HFF-Myc (cell line): Measurements from ENCODE around the gene NEK7.

Experiments
- DNase-seq: peaks from one replicate; pipeline ENCODE4 v3.0.0-alpha.2; 2011; ENCODE audit warnings: low read depth; ENCODE audit errors: extremely low read depth
- H3K4me3 ChIP-seq: replicated peaks from 2 replicates; pipeline ENCODE4 v1.5.1; 2011; ENCODE audit warnings: low read depth, mild to moderate bottlenecking, control low read depth, low read length
- CTCF ChIP-seq: IDR thresholded peaks from 2 replicates; pipeline ENCODE4 v1.5.1; 2012; ENCODE audit warnings: mild to moderate bottlenecking, low read depth, low read length, control low read depth; ENCODE audit errors: missing control alignments

NEK7 gene

GRCh38 chr1:198253668-198254067 is 96.9 kb downstream of the NEK7 start:
- no peak overlapping the region for H3K4me3 ChIP-seq
- TF ChIP-seq CTCF = no peak
- no peak for DNase-seq

- H3K4me3 ChIP-seq = no peak overlapping the region
- no peak for DNase-seq
- no peak for TF ChIP-seq CTCF
These were observed 97.7 kb downstream of the NEK7 start for GRCh38 chr1:198254521-198254920.

GRCh38 chr1:198254948-198255347 is 98.2 kb downstream of the NEK7 start:
- DNase-seq = no peak
- no peak for TF ChIP-seq CTCF
- no peak overlapping the region for H3K4me3 ChIP-seq

- TF ChIP-seq CTCF = no peak
- no peak overlapping the region for H3K4me3 ChIP-seq
- DNase-seq = no peak
These were observed 99.0 kb downstream of the NEK7 start for GRCh38 chr1:198255784-198256183.

- no peak for DNase-seq
These were observed 101.7 kb downstream of the NEK7 start for GRCh38 chr1:198258491-198258890.

GRCh38 chr1:198259333-198260074 is 102.7 kb downstream of the NEK7 start:
- no peak overlapping the region for H3K4me3 ChIP-seq
- TF ChIP-seq CTCF = no peak
- no peak for DNase-seq

More at GRCh38 chr1:198258491-198258890, 101.7 kb downstream of the NEK7 start:
- no peak for TF ChIP-seq CTCF
- no peak overlapping the region for H3K4me3 ChIP-seq

- DNase-seq = no peak
- TF ChIP-seq CTCF = no peak
- no peak overlapping the region for H3K4me3 ChIP-seq
These were observed 105.1 kb downstream of the NEK7 start for GRCh38 chr1:198261886-198262285.
